HG03432 (cell line): ENCODE results near the gene NFE2L3.
"Not testable (repeated sequence)": the region's sequence is repeated elsewhere in the genome, so short reads cannot be mapped to it uniquely, and the experiment has no call there.

ENCODE experiments used
- ATAC-seq: cut with Tn5 transposase; IDR thresholded peaks from one replicate; pipeline ENCODE4 v1.9.1; 2021; ENCODE audit warnings: mild to moderate bottlenecking, moderate library complexity; ENCODE audit not compliant: unreplicated experiment

The NFE2L3 gene

DNA sequence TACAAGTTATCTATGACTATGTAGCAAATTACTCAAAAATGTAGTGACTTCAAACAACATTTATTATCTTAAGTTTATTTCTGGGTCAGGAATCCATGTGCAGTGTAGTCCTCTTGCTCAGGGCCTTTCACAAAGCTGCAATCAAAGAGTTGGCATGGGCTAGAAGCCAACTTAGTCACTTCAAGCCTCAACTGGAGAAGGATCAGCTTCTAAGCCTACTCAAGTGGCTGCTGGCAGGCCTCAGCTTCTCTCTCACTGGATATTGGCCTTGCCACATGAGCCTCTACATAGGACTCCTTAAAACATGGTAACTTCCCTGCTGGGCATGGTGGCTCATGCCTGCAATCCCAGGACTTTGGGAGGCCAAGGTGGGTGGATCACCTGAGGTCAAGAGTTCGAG lies 5.0 kb upstream of the NFE2L3 start:
- no peak for ATAC-seq

DNA sequence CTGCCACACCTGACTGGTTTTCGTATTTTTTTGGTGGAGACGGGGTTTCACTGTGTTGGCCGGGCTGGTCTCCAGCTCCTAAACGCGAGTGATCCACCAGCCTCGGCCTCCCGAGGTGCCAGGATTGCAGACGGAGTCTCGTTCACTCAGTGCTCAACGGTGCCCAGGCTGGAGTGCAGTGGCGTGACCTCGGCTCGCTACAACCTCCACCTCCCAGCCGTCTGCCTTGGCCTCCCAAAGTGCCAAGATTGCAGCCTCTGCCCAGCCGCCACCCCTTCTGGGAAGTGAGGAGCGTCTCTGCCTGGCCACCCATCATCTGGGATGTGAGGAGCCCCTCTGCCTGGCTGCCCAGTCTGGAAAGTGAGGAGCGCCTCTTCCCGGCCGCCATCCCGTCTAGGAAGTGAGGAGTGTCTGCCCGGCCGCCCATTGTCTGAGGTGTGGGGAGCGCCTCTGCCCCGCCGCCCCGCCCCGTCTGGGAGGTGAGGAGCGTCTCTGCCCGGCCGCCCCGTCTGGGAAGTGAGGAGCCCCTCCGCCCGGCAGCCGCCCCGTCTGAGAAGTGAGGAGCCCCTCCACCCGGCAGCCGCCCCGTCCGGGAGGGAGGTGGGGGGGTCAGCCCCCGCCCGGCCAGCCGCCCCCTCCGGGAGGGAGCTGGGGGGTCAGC lies 4.2 kb upstream of the NFE2L3 start:
- not testable (repeated sequence) for ATAC-seq

DNA sequence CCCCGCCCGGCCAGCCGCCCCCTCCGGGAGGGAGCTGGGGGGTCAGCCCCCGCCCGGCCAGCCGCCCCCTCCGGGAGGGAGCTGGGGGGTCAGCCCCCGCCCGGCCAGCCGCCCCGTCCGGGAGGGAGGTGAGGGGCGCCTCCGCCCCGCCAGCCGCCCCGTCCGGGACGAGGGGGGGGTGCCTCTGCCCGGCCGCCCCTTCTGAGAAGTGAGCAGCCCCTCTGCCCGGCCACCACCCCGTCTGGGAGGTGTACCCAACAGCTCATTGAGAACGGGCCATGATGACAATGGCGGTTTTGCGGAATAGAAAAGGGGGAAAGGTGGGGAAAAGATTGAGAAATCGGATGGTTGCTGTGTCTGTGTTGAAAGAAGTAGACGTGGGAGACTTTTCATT lies 3.7 kb upstream of the NFE2L3 start:
- not testable (repeated sequence) for ATAC-seq

DNA sequence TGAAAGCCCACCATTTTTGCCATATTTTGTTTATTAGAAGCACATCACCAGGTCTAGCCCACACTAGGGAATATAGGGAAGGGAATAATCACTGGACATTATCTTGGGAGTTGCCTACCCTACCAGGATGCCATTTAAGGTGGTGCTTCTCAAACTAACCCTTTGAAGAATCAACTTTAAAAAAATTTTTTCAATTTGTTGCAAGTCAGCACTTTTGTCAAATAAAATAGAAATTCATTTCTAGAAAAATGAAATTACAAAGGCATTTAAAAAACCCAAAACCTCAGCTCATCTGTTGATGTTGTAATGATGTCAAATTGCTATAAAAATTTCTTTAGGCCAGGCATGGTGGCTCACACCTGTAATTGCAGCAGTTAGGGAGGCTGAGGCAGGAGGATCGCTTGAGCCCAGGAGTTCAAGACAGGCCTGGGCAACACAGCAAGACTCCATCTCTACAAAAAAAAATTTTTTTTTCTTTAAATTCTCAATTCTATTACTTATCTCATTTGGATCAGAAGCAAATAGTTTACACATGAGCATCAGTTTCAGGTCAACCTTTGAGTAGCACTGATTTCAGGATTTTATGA lies 2.5 kb upstream of the NFE2L3 start:
- no peak for ATAC-seq

DNA sequence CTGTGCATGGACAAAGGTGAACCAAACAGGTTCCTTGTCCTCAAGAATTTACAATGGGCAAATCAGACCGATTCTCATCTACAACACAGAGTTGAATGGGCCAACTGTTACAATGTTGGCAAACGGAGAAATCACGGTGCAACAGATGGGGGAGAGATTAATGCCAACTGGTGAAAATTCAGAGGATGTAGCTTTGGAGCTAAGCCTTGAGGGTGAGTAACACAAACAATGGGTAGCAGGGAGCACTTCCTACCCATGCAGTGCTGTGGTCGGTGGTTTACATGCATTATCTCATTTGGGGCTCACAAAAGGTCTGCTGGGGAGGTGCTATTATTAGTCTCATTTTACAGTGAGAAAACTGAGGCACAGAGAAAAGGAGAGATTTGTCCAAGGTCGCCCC lies 902 bp upstream of the NFE2L3 start:
- ATAC-seq, result no peak

DNA sequence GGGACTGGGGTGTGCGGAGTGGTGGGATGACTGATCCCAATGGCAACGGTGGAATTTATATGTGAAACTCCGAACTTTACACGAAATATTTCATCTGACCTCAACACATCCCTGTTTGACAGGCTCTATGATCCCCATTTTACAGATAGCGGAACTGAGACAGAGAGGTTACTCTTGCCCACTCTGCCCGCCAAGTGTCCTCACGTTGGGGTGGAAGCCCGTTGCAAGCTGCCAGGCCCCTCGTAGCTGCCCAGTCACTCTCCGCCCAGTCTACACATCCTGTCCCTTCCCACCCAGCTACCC lies 397 bp upstream of the NFE2L3 start:
- ATAC-seq, result no peak

DNA sequence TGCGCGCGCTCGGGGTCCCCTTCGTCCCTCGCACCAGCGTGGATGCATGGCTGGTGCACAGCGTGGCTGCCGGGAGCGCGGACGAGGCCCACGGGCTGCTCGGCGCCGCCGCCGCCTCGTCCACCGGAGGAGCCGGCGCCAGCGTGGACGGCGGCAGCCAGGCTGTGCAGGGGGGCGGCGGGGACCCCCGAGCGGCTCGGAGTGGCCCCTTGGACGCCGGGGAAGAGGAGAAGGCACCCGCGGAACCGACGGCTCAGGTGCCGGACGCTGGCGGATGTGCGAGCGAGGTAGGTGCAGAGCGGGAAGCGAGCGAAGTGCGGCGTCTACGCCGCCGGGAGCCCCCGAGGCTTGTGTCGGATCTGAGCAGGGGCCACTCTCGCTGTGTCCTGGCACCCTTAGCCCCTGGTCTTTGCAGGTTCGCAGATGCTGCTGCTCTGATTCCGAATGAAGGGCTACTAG lies 813 bp downstream of the NFE2L3 start:
- ATAC-seq, result peak; percentile 28

DNA sequence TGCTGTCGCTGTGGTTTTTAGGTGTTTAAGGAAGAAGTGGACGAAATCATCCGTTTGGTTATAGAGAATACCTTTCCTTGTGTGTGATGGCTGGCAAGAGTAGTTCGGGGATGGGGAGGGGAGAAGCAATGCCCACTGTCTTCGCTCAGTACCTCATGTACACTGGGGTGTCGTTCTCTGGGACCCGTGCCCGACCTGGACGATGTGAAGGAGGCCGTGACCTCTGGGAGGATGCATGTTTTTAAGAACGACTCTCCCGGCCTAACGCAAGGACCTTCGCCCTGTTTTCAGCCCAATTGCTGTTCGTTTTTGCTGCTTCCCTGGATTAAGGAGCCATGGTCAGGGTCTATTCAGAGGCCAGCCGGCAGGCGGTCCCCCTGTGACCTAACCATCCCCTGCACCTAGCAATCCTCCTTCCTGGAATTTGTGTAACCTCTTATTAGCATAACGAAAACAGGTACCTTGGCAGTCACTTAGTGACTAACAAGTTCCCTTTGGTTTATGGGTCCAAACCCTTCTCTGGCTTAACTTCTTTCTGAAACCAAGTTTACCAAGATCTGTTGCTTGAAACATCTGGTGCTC lies 1.3 kb downstream of the NFE2L3 start:
- ATAC-seq, result no peak

DNA sequence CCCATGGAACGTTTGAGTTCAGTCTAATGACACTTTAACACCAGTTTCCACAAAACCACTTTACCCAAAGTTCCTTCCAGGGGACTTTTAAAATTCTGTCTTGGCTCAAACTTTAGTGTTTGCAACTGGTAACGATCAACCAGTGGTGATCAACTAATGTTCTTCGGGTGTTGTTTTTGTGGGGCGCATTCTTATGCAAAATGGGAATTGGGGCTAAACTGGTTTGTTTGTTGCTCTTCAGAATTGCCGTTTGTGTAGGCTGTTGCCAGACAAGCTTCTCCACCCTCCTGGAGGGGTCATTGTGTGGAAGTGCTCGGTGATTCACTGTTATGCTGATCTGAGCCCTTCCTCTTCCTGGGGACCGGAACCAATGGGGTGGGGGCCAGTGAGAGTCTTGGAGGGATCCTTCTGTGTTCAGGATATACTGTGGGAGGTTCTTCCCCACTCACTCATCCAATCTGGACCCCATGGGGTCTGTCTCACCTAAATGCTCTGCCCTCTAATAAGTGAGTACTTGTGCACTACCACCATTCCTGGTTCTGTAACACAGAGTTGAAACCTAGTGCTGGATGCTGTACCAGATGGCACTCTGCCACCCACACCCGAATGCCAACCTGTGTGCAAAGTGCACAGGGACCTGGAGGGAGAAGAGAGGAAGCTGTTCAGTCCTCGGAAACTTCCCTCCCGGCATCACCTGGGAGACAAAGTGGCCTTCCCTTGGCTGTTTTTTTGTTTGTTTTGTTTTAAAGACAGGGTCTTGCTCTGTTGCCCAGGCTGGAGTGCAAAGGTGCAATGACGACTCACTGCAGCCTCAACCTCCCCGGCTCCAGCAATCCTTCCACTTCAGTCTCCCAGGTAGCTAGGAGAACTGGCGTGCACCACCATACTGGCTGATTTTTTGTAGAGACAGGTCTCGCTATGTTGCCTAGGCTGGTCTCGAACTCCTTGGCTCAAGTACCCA lies 2.1 kb downstream of the NFE2L3 start:
- ATAC-seq, result no peak

DNA sequence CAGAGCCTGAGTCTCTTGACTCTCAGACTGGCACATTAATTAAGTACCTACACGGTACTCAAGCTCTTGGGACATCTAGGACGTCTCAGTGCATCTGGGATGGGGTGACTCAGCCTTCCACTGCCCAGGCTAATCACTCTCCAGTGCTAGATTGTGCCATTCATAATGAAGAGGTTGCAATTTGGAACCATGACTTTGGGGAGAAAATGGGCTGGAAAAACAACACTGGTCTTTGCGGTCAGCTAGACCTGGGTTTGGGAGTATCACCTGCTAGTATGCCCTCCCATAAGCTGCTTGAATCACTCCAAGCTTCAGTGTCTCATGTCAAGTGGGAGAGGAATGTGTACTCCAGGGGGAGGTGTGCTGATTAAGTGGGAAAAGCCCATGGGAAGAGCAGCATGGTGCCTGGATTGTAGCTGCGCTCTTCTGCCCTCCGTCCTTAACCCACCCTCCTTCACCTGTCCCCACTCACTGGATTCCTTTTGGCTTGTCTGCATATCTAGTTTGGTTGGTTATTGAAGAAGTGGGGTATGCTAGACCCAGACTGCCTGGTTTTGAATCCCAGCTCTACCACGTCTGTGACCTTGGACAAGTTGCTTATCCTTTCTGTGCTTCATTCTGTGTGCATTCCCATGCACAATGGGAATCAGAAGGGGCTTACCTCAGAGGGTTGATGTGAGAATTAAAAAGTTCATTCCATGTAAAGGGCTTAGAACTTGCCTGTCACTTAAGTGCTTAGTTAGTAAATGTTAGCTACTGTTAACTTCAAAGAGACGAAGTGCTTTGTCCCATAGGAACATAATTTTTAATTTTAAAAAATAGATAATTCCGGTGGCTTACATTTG lies 3.8 kb downstream of the NFE2L3 start:
- no peak for ATAC-seq

DNA sequence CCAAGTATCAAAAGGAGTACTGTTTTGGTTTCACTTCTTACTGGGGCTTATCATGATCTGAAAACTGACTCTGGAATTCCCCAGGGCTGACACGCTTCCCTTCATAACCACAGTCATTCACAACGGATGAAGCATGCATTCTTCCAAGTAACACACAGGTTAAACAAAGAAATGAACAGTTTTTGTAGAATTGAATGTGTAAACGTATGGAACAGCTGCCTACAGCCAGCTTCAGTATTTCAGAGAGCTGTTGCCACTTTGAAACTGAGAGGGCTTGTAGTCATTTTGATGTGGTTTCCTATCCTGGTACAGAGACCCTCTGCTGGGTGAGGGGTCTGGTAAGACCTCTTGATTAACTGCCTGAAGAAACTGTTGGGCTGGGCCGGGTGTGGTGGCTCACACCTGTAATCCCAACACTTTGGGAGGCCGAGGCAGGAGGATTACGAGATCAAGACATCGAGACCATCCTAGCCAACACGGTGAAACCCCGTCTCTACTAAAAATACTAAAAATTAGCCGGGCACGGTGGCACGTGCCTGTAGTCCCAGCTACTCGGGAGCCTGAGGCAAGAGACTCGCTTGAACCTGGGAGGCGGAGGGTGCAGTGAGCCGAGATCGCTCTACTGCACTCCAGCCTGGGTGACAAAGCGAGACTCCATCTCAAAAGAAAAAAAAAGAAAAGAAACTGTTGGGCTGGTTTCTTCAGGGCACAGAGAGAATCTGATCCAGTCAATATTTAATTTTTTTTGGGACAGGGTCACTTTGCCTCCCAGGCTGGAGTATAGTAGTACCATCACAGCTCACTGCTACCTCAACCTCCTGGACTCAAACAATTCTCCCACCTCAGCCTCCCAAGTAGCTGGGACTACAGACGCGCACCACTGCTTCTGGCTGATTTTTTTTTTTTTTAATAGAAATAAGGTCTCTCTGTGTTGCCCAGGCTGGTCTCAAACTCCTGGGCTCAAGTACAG lies 4.7 kb downstream of the NFE2L3 start:
- ATAC-seq, result peak; percentile 40

DNA sequence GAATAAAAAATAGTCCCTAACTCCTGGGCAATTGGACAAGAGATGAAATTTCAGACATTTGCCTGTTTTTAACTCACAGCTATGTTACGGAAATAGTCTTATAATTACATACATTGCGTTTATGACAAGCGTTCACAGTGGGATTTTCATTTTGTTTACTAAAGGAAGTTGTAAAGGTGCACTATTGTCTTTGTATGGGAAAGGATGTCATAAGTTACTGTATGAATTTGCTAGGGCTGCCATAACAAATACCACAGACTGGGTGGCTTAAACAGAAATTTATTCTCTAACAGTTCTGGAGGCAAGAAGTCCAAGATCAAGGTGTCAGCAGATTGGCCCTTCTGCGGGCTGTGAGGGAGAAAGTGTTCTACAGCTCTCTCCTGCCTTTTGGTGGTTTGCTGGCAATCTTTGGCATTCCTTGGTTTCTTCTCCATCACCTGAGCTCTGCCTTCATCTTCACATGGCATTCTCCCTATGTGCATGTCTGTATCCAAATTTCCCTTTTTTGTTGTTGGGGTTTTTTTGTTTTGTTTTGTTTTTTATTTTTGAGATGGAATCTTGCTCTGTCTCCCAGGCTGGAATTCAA lies 5.6 kb downstream of the NFE2L3 start:
- ATAC-seq, result no peak

DNA sequence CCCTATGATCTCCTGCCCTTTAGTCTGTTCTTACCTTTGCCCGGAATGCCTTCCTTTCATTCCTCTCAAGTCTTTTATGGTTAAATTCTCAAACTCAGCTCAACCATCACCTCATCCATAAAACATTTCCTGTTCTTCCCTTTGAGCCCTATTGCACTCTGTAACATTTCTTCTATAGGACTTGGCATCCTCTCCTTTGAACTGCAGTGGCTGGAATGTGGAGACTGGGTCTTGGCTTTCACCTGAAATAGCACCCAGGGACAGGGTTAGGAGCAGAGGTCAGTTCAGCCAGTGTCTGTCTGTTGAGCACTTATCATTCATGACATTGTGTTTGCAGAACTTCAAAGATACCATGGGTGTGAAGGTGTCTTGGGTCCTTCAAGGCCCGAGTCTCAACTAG lies 7.2 kb downstream of the NFE2L3 start:
- ATAC-seq, result no peak

DNA sequence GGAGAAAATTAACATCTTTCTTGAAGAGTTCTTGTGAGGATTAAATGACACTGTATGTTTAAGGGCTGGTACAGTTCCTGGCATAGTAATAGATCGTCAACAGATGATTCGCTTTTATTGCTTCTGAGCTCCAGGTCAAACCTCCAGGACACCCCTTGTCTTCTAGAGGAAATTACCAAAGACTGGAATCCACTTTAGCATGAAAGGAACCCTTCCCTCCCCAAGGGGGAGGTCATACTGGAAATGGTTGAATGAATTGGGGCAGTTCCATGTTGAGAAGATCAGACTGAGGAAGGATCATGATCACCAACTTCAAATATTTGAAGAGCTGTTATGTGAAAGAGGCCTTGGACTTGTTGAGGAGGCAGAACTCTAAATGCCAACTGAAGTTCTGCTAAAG lies 8.9 kb downstream of the NFE2L3 start:
- no peak for ATAC-seq

DNA sequence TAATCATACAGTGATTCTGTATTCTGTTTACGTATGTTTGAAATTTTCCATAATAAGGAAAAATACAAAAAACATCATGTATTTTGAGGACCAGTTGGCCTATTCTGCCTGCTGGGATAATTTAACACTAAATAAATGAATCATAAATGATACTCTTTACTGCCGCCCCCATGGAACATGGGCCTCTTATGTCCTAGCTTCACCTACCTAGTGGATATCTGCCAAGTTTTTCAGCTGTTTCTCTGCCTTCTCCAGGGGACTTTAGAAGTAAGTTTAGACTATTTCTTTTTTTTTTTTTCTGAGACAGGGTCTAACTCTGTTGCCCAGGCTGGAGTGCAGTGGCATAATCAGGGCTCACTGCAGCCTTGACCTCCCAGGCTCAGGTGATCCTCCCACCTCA lies 10.4 kb downstream of the NFE2L3 start:
- ATAC-seq, result no peak

DNA sequence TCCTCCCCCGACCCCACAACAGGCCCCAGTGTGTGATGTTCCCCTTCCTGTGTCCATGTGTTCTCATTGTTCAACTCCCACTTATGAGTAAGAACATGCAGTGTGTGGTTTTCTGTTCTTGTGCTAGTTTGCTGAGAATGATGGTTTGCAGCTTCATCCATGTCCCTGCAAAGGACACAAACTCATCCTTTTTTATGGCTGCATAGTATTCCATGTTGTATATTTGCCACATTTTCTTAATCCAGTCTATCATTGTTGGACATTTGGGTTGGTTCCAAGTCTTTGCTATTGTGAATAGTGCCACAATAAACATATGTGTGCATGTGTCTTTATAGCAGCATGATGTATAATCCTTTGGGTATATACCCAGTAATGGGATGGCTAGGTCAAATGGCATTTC lies 11.8 kb downstream of the NFE2L3 start:
- not testable (repeated sequence) for ATAC-seq

DNA sequence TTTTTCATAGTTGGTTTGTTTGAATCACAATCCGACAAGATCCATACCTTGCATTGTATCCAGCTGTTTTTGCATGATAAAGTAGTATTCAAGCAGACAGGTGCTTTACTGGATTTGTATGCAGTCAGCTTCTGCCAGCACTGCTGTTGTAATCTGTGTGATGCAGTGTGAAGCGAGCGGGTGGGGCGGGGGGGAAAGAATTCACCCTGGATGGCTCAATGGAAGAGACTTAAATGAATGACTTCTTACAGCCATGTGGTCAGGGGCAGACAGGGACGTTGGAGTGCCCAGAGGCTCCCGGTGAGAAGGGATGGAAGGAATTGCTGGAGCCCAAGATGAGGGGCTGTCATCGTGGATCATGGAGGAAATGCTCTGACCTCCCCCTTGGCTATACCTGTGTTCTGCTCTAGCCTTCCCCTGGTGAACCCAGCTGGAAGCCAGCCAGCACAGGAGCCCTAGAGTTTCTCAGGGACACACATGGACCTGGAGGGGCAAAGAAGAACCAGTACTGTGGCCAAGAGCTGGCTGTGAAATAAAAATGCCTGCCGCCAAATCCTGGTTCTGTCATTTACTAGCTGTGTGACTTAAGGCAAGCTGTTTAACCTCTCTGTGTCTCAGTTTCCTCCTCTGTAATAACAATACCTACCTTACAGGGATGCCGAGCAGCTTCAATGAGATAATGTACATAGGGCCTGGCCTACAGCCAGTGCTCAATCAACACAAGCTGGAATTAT lies 14.1 kb downstream of the NFE2L3 start:
- ATAC-seq, result no peak

DNA sequence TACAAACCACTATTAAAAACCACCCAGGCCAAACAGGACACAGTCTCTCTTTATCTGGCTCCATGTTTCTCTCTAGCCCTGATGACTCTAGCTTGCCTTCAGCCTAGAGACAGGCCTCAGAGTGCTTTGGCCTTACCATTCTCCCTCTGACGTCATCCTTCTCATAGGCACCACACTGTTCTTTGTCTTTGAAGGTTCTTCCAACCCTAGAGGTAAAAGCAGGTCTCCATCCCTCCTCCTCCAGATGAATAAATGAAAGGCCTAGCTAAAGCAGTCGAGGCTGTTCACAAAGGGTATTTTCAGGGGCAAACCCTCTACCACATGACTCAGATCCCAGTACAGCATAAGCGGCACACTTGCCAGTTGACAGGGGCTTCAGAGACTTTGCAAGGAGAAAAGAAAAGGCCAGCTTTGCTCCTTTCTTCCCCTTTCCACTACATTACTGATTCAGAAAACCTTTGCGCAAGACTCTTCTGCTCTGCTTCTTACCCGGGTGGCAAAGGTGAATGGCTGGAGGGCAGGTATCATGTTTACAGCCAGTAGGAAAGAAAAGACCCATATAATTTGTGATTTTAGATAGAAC lies 14.8 kb downstream of the NFE2L3 start:
- peak; percentile 43 for ATAC-seq
